Brain pericyte (primary cell): Measurements from ENCODE around the gene FARS2.

Experiments used
- DNase-seq: peaks from one replicate; pipeline ENCODE4 v3.0.0-alpha.2; 2012; ENCODE audit warnings: low read depth, low spot score

Gene FARS2

DNA sequence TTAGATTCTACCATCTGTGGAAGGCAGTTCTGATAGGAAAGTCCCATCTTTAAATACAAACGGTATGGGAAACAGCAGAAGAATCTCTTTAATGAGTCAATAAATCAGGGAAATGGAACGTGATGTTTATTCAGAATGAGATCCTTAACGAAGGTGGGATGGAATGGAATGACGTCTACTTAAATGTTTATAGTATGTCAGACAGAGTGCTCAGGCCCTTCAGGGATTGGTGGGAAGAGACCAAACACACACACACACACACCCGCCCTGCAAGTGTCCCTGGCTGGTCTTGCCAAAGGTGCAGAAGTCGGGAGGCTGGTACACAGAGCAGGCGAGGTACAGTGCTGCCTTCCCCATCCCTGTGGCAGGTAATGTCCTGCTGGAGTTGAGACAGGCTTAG, 164.0 kb downstream of the FARS2 start:
- no peak for DNase-seq

DNA sequence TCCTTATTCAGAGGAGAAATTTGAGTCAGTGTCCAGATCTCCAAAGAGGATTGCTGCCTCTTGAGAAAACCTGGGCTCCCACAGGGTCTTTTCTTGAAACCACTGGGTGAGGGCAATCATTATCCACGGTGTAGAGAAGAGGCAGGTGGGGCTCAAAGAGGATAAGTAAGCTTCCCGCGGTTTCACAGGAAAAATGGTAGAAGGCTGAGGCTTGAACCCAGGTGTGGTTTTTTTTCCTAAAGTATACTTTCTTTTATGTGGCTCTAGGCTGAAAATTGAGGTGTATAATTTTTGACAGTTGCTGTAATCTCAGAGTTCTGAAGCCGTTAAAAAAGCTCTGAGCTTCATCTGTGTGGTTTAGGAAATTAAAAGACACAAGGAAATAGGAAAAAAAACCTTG, 164.5 kb downstream of the FARS2 start:
- no peak for DNase-seq

DNA sequence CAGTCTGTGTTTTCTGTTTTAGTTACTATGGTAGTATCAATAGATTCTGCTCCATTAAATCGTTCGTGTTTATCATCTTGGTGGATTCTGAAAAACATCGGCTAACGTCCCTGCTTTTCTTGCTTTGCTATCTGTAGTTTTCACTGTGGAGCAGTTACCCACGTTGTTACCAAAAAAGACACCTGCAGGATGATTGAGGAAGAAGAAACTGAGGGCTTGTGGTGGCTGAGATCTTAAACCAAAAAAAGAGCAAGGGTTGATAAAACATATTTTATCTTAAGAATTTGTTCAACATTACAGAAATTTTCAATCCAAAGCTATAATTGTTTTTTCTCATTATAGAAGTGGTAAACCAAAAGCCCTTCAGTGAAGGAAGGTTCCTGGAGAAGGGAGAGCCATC, 166.3 kb downstream of the FARS2 start:
- no peak for DNase-seq

DNA sequence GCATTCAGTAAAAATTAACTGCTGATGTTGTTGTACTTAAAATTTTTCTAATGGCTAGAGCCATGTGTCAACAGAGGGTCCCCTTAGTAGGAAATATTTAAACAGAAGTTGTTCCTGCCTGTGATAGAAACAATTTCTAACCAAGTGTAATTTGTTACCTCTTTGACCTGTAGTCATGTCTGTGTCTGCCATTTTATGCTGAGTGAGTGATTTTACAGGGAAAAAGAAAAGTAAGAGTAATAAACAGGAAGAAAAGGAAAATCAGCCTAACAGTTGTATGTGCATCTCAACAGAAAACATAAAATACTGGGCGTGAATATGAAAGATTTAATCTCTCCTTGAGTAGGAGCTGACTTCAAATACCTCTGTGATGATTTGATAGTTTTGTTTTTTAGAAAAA, 172.0 kb downstream of the FARS2 start:
- no peak for DNase-seq

DNA sequence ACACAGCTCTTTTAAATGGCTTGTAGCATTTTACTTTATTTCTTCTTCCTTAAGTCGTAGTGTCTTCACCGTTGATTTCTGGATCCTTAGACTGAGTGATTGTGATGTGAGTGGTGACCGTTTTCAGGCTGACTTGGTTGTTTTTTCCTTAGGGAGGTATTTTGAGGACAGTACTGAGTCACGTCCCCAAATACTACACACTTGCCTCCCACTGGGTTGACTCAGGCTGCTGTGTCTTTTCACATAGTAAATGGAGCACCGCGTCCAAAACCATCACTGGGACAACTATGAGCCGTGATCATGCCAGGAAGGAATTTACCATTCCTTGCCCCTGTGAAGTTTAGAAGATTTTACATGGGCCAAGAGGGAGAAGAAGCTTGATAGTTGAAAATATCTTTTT, 174.1 kb downstream of the FARS2 start:
- DNase-seq, result no peak

DNA sequence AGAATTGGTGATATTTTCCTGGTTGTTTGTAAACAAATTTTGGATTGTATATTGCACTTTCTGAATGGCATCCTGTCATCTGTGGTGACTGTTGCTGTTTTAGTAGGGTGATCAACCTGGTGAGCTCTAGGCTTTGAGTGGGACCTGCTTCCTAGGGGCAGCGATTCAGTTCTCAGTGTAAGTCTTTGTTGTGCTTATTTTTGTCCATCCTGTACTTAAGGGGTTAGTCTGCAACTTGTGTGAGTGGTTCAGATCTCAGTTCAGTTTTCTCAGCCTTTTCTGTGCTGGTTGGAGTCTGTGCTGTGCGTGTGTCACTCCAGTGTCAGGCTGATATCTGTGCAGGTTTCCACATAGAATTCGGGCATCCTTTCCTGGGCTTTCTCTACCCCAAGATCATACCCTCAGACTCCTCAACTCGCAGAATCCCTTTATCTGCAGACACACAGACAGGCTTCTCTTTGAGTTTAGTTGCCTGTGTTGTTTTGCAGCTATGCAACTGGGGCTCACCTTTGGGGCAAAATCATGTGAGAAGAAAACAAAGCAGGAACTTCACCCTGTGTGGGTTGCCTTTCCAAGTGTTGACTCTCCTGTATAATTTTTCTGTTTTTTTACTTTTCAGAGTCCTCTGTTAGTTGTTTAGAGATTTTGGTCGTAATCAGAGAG, 177.7 kb downstream of the FARS2 start:
- DNase-seq, result no peak

DNA sequence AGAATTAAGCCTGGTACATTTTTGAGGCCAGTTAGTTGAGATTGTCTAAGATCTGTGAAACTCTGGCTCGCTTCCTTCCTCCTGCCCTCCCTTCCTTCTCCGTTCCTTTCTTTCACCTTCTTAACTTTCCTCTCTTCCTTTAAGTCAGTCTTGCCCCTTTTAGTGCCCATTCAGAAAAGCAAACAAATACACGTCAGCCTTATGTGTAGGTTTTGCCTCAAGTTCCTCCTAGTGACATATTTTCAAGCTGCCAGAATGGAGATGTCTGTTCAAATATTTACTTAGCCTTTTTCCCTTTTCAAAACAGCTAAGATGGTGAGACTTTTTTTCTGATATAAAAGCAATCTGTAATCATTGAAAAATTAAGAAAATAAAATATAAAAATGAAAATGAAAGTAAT, 178.4 kb downstream of the FARS2 start:
- peak; percentile 31 for DNase-seq

DNA sequence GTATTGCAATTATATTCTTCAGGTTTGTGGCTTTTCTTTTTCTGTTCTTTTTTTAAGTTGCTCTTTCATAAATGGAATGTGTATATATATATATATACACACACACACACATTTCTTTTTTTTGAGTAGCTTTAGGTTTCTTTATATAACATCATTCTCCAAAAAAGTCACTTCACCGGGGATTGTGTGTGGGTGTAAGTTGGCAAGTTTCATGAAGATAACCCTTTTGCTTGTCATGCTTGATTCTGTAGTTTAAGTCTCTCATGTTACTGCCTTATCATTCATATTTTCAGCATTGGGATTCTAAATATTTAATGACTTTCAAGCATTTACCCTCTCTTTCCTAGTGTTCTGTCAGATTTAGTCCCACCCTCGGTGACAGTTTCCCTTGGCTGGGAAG, 181.0 kb downstream of the FARS2 start:
- no peak for DNase-seq

DNA sequence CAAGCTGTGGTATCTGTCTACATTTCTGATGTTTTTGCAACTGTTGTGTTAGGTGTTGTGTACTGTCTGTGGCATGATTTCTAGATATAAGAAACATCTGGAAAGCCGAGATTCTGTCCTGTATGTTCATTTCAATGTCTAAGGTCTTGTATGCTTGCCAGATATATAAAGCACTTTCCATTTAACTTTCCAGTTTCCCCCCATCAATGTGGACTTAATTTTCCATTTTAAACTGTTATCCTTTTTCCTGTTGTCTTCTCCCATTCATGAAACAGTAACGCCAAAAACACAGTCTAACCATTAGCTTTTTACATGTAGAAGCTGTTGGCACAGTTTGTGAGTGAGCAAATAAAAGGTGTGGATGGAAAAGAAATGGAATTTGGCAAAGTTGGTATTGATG, 181.6 kb downstream of the FARS2 start:
- no peak for DNase-seq

DNA sequence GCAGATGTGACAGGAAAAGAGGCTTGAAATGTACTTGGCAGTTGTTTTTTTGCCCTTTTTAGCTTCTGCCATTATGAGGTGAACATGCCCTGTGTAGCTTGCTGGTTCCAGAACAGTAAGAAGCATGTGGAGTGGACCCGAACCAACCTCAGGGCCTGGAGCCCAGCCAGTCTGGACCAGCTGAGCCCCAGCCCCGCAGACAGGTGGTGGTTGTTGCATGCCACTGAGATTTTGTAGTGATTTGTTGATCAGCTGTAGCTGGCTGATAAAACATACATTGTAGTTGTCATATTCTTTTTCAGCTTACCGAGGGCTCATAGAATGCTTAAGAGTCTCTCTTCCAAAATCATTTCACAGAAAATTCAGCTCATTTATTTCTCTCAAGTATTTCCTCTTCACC, 182.2 kb downstream of the FARS2 start:
- DNase-seq, result no peak

DNA sequence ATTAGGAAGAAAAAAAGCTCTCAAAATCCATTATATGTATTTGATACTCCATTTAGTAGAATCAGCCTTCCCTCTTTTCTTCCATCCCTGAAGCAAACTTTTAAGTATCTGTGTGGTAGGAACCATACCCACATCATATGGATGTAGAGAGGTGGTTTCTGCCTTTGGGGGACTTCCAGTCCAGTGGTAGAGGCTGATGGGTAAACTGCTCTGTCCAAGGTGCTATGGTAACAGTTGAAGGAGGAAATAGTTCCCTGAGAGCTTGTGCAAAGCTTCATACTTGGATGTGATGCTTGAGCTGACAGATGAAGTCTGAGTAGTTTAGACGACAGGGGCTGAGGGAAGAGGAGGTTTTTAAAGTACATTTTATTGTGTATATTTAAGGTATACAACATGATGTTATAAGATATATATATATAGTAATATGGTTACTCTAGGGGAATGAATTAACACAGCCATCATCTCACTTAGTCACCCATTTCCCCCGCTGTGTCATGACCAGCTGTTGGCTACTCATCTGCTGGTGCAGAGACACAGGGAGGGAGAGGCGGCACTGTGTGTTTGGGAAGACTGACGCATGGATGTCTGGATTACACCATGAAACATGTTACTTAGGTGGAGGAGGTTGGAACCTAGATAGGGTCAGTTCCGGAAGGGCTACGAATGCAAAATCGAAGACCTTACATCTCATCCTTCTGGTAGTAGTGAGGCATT, 185.2 kb downstream of the FARS2 start:
- DNase-seq, result no peak

DNA sequence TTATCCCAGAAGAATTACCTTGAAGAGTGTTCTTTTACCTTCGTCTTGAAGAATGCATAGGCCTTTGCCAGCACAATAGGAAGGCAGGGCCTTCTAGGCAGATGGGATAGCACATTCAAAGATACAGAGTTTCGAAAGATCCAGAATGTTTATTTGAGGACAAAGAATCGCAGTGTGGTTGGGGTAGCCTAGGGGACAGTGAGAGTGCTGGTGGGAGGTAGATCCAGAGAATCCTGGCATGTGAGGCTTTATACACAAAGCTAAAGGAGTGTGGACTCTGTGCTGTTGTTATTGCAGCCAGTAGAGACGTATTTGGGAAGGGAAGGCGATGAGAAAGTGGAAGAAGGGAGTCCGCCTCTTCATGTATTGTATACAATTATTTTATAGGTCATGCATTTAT, 186.6 kb downstream of the FARS2 start:
- no peak for DNase-seq

DNA sequence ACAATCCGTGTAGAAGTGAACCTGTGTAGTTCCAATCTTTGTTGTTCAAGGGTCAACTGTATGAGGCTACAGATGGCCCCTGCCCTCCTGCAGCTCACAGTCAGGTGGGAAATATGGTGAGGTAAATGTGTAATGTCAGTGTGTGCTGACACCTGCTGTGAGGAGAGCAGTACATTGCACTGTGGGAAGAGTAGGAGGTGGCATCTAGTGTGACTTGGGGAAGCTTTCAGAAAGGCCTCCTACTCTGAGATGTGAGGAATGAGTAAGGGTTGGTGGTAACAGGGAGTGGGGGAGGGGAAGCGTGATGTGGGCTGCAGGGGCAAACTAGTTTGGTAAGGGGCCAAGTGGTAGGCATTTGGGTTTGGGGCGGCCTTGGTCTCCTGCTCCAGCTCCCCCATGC, 188.8 kb downstream of the FARS2 start:
- no peak for DNase-seq

DNA sequence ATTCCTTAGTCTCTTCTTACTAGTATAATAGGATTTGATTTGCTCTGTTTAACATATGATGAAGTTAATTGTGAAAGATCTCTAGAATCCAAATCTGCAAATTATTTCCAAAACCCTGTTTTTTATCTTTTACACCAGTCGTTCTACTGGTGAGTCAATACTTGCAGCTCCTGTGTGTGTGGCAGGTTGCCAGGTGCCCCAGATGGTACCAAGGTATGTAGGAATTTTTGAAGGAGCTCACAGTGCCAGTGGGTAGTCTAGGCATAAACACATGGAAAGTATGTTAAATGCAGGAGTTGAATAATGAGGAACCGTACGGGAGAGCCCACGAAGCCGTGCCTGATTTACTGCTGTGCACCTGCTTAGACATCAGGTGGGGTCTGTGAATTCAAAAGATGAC, 192.2 kb downstream of the FARS2 start:
- no peak for DNase-seq

DNA sequence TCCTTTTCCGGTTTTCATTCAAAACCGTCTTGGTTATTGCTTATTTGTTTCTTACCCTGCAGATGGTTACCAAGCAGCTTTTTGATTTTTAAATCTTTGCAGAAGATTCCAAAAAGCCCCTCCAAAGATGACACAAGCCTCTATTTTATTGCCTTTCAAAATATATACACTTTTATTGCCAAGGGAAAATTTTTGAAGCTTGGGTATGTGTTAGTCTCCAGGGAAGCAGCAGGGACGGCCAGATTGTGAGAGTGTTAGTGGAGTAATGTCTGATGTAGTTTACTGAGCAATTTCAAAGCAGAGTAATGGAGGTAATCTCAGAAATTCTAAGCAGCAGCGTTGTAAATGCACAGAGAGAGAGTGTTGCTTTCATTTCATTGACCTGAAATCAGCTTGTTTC, 193.8 kb downstream of the FARS2 start:
- no peak for DNase-seq

DNA sequence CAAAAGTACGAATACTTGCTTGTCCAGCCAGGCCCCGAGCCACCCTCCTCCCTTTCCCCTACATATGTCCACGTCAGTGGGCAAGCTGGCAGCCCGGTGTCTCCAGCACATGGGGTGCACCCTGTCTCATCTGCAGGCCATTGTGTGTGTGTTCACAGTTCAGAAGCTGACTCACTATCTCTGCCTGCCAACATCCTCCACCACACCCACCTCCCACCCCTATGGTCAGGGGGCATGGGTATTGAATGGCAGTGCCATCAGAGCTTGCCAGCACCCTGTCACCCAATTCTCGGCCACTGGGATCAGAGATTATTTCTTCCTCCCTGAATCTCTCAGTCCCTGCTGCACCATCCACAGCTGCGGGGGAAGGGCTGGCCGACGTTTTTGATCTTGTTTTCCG, 195.7 kb downstream of the FARS2 start:
- DNase-seq, result no peak

DNA sequence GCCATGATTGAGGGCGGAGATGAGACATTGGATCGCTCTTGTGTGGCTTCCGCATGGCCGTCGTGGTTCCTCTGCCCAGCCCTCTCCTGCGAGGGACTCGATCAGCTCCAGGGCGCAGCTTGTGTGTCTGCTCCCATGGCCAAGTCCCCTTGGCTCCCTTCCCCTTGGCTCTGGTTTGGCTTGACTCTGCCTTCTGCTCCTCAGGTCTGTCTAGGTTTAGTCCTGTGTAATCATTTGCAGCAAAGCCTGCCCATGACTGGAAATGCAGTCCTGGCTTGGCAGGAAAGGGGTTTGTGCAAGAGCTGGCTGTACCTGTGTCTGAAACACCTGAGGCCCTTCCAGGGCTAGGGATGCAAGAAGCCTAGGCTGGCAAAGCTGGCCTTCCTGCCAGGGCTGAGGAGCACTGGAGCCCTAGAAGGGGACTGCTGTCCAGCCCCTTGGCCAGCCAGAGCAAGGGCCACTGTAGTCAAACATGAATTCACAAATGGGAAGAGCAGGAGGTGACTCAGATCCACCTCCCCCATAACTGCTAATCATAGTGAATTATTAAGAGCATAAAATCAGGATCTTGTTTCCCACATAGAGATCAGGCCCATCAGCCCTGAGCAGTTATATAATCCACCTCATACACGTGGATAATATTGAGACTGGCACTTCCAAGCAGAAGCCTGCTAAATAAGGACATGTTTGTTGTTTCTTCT, 196.8 kb downstream of the FARS2 start:
- DNase-seq, result no peak

DNA sequence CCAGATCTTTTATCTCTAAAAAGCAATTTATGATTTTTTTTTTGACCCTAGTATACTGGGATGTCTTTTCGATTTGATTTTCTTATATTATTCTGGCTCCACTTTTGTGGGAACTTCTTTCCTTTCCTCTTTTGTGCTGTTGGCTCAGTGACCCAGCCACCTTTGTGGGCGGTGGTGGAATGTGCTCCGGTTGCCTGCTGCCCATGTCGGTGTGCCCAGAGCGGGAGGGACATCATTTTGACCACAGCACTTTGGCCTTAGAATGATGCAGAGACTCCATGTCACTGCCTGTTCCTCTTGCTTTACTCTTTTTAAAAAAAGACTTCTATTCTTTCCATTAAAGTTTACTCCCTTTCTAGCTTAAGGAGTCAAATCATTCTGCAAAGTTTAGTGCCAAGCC, 198.0 kb downstream of the FARS2 start:
- DNase-seq, result no peak

DNA sequence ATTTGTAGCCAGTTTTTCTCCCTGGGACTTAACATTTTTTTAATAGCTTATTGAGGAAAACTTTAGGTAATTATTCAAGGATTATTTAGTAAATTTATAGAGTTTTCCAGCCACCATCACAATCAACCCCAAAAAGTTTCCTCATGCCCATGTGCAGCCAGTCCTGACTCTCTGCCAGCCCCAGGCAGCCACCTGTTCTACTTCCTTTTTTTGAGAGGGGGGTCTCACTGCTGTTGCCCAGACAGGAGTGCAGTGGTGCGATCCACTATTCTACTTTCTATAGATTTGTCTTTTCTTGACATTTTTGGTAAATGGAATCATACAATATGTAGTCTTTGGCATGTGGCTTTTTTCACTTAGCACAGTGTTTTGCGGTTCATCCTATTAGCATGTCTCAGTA, 200.1 kb downstream of the FARS2 start:
- DNase-seq, result no peak

DNA sequence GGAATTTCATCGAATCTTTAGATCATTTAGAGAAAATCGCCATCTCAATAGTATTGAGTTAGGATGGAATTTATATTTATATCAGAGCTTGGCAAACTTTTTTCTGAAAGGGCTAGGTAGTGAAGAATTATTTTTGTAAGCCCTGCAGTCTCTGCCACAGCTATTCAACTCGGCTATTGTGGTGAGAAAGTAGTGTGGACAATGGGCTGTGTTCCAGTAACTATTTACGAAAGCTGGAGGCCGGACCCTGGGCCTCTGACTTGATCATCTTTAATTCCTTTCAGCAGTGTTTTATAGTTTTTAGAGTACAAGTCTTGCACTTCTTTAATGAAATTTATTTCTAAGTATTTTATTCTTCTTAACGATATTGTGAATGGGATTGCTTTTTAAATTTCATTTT, 201.5 kb downstream of the FARS2 start:
- no peak for DNase-seq

DNA sequence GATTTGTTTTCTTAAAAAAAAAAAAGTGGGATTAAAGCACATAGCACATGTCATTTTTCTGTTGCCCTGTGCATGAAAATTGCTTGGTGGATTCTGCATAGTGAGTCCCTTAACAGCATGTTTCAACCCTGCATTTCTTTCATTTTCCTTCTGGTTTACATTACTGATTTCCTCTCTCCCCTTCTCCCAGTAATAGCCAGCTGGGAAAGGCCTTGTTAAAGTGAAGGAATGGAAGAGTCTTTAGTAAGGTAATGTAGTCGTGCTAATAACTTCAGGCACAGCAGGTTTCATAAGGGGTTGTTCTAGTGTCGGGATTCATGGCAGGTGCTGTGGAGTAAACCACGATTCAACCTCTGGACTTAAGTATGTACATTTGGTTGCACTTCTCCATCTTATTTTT, 202.4 kb downstream of the FARS2 start:
- no peak for DNase-seq

DNA sequence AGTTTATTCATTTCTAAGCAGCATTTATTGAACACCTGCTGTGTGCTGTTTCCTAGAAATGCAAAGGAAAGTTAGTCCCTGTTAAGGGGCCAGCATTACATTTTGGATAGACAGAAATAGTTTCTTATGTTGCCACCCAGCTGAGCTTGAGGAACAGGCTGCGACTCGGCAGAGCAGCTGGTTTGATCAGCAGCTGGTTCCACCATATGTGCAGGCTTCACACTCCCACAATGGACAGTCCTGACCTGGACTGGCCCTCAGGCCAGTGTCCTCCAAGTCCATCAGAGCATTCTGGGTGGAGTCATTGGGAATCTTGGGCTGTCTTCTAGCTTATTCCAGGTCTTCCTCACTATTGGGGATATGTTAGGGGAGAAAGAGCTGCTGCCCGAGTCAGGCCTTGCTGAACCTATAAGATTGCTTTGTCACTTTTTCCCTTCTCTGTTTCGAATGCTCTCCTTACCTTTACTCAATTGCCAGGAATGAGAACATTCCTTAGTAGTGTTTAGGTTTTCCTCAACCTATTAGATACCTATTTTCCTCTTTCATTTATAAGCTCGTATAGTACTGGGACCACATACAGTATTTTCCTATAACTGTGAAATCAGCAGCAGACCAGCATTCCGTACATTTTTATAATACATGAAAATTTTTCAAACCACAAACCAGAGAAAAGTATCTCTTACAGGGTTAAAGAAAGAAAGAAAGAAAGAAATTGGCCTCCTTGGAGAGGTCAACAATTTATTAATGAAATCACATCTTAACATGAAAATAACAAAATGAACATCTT, 203.0 kb downstream of the FARS2 start:
- DNase-seq, result no peak
